K562 (cell line): ENCODE data around the gene HES6. TPM values are rescaled to one million over a fixed set of nuclear protein-coding genes. Genes with fewer than 3 reads are reported as not detected.

ENCODE experiments used
- ATAC-seq: fragments of 200-7000 bp; cut with Tn5 transposase; 3 replicates; pipeline ENCODE4 v1.9.1; 2020; ENCODE audit warnings: moderate library complexity
- BruUV-seq: library from RNA; stranded (reverse); fragments of 400-500 nt; replicated peaks from 2 replicates; lab custom pipeline; 2021; lab: Mats Ljungman, UMichigan
- CTCF ChIA-PET: fragments of 300-600 bp; formaldehyde crosslinking; extraction: SDS; loops from one replicate; lab custom pipeline; 2021; ENCODE audit warnings: low intra/inter-chr PET ratio; lab: Yijun Ruan, JAX
- POLR2A ChIA-PET: fragments of 300-600, 350-650 bp; sonication (Branson Sonifier 250); formaldehyde crosslinking; extraction: SDS; loops from one replicate; lab custom pipeline; 2021; ENCODE audit warnings: antibody characterized with exemption, inconsistent platforms; lab: Yijun Ruan, JAX
- DNase-seq, 4 experiments: peaks; one replicate each; pipeline versions ENCODE4 v3.0.0 to v3.0.0-alpha.2; 2011 to 2018; ENCODE audit warnings: low spot score in 3 of 4, mixed read lengths in 3 of 4; ENCODE audit errors: extremely low read depth in 1 of 4
- FAIRE-seq: peaks from 2 replicates; lab custom pipeline; 2011; peaks lifted over from hg19 to GRCh38; lab: Jason Lieb, UNC
- H2AFZ ChIP-seq: 2 replicates; pipeline ENCODE4 v1.6.0; 2011; ENCODE audit warnings: low read depth, low read length, control low read depth, inconsistent platforms
- H3K27ac ChIP-seq: fragments of 200-600 bp; 3 replicates; pipeline ENCODE4 v1.8.0; 2011; ENCODE audit warnings: low read depth, mild to moderate bottlenecking, control low read depth, inconsistent platforms, low read length, moderate library complexity, mixed read lengths; ENCODE audit errors: extremely low read depth
- H3K27me3 ChIP-seq, 2 experiments: fragments of 300-600 bp in 1 of 2; 2 replicates in 1 of 2; 3 replicates in 1 of 2; pipeline versions ENCODE4 v1.6.0 to v1.8.0; 2011; ENCODE audit warnings: inconsistent platforms in 2 of 2, low read length in 2 of 2, mild to moderate bottlenecking in 1 of 2, mixed read lengths in 1 of 2, moderate library complexity in 1 of 2; ENCODE audit not compliant: control insufficient read depth in 2 of 2, insufficient read depth in 2 of 2
- H3K36me3 ChIP-seq: fragments of 300-600 bp; 3 replicates; pipeline ENCODE4 v1.8.0; 2011; ENCODE audit warnings: mild to moderate bottlenecking, low read length, inconsistent platforms; ENCODE audit not compliant: control insufficient read depth, insufficient read depth
- H3K4me1 ChIP-seq, 2 experiments: fragments of 200-600 bp in 1 of 2; replicated peaks in 1 of 2; 2 replicates in 1 of 2; 3 replicates in 1 of 2; pipeline versions ENCODE4 v1.5.1 to v1.8.0; 2011; ENCODE audit warnings: inconsistent platforms in 2 of 2, low read length in 2 of 2, mild to moderate bottlenecking in 1 of 2, mixed read lengths in 1 of 2, moderate library complexity in 1 of 2; ENCODE audit not compliant: control insufficient read depth in 2 of 2, insufficient read depth in 2 of 2
- H3K4me2 ChIP-seq: 2 replicates; pipeline ENCODE4 v1.6.1; 2011; ENCODE audit warnings: low read length, control low read depth, inconsistent platforms, mixed read lengths; ENCODE audit not compliant: insufficient read depth
- H3K4me3 ChIP-seq: fragments of 200-600 bp; sonication (generic), shearing (Covaris generic); 2 replicates; pipeline ENCODE4 v1.5.1; 2016; ENCODE audit warnings: control low read depth, inconsistent platforms
- H3K79me2 ChIP-seq: fragments of 200-600 bp; 3 replicates; pipeline ENCODE4 v1.8.0; 2011; ENCODE audit warnings: low read length, inconsistent platforms; ENCODE audit not compliant: control insufficient read depth, insufficient read depth
- H3K9ac ChIP-seq, 2 experiments: 2 replicates each; pipeline versions ENCODE4 v1.6.0 to v1.6.1; 2011; ENCODE audit warnings: low read depth in 2 of 2, low read length in 2 of 2, control low read depth in 1 of 2, inconsistent platforms in 1 of 2, mild to moderate bottlenecking in 1 of 2, mixed read lengths in 1 of 2; ENCODE audit not compliant: insufficient read depth in 1 of 2
- H3K9me1 ChIP-seq: one replicate; pipeline ENCODE4 v1.6.0; 2011; ENCODE audit warnings: inconsistent platforms, mild to moderate bottlenecking, low read length, moderate library complexity; ENCODE audit not compliant: control insufficient read depth, insufficient read depth
- H3K9me3 ChIP-seq: replicated peaks from 2 replicates; pipeline ENCODE4 v1.5.1; 2011; ENCODE audit warnings: low read depth, low read length, inconsistent platforms; ENCODE audit not compliant: control insufficient read depth, insufficient read depth
- H4K20me1 ChIP-seq: replicated peaks from 2 replicates; pipeline ENCODE4 v1.6.1; 2011; ENCODE audit warnings: low read length, inconsistent platforms, mixed read lengths; ENCODE audit not compliant: control insufficient read depth, insufficient read depth
- RBBP5 ChIP-seq: fragments of 200-600 bp; sonication (generic); IDR thresholded peaks from 2 replicates; pipeline ENCODE4 v1.6.1; 2012; ENCODE audit warnings: borderline replicate concordance, mild to moderate bottlenecking, low read length, control low read depth, inconsistent platforms; ENCODE audit not compliant: insufficient read depth, poor library complexity, severe bottlenecking
- WGBS: fragments of 100-300 bp; shearing (Covaris generic); methylation state at CpG from one replicate; pipeline ENCODE4 v1.1.6; 2016; ENCODE audit warnings: low coverage, mixed read lengths; ENCODE audit not compliant: insufficient coverage; ENCODE audit errors: missing lambda C conversion rate; 5-methylcytosine and 5-hydroxymethylcytosine counted together
- in situ Hi-C: fragments of 300-500 bp; cut with MboI; formaldehyde crosslinking; loops from 4 replicates; pipeline ENCODE4 v1.15.0; 2018; ENCODE audit warnings: inconsistent platforms, mixed read lengths
- intact Hi-C: fragments of 100-400 bp; cut with micrococcal nuclease; formaldehyde crosslinking; loops from 2 replicates; pipeline ENCODE4 v1.14.2; 2022
- polyA plus RNA-seq, 8 experiments: library from polyadenylated mRNA; depleted of rRNA in 4 of 8; stranded (reverse) in 5 of 8; unstranded in 3 of 8; fragments of >200 nt; fragmentation: Nextera tagmentation in 2 of 8; fragmentation: Illumina TruSeq in 1 of 8; extraction: Ambion mirVana in 2 of 8; extraction: Trizol in 1 of 8; gene quantifications; 2 replicates each; pipeline versions ENCODE4 v1.2.1 to v1.2.3, GENCODE V29; 2011 to 2014; ENCODE audit warnings: inconsistent platforms in 1 of 8, missing spikeins in 1 of 8
- total RNA-seq, 7 experiments: library from RNA; depleted of rRNA in 6 of 7; stranded (reverse); fragments of >200 nt in 6 of 7; fragmentation: Illumina TruSeq in 2 of 7; extraction: Trizol in 2 of 7; gene quantifications; 2 replicates each; pipeline versions ENCODE4 v1.2.1 to v1.2.3, GENCODE V29; 2011 to 2021; ENCODE audit warnings: low replicate concordance in 1 of 7
- TF ChIP-seq, protein P1 (sequence below): sonication (generic); IDR thresholded peaks from 2 replicates; pipeline ENCODE4 v1.6.1; 2016

Gene HES6
- total and polyA plus RNA-seq, 9 of the 15 experiments (the other 6 are each of a cell fraction or from before 2014, with no cell fraction given): 6.2 to 133 (median 29.2) TPM

- peaks cover 23% of the 10 kb centered on the region for H3K79me2 ChIP-seq
- TF ChIP-seq, protein P1, sequence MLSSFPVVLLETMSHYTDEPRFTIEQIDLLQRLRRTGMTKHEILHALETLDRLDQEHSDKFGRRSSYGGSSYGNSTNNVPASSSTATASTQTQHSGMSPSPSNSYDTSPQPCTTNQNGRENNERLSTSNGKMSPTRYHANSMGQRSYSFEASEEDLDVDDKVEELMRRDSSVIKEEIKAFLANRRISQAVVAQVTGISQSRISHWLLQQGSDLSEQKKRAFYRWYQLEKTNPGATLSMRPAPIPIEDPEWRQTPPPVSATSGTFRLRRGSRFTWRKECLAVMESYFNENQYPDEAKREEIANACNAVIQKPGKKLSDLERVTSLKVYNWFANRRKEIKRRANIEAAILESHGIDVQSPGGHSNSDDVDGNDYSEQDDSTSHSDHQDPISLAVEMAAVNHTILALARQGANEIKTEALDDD: no peak
- TF ChIP-seq RBBP5: peak; percentile 12
- in situ Hi-C loops: no loop called here
- TSS peak; percentile 76 for BruUV-seq
- peak overlapping the region; percentile 74 for H3K4me3 ChIP-seq
- H3K27ac ChIP-seq: peak overlapping the region; percentile 64; the same call in 1 of the 3 replicates
- DNase-seq (no peak), ATAC-seq (no peak), FAIRE-seq (no peak)
- peaks cover 26 to 57% of the 10 kb centered on the region in 2 experiments for H3K4me1 ChIP-seq
- H3K4me2 ChIP-seq: peak overlapping the region; percentile 76
- intact Hi-C loops: loop anchor here (5.0 kb wide), 1 partner anchor 71 kb away; no protein-coding TSS in a partner anchor
- ChIA-PET POLR2A (interaction anchor here (0.6 to 1.1 kb wide), 3 partner anchors 15 to 1150 kb away, joined by 3 read pairs; no protein-coding TSS in a partner anchor), CTCF (no interaction called here)
- H4K20me1 ChIP-seq: no peaks in the 10 kb centered on the region
- H2AFZ ChIP-seq: no peak overlapping the region
- H3K9me3 ChIP-seq: no peaks in the 10 kb centered on the region
- no peaks in the 10 kb centered on the region for H3K27me3 ChIP-seq
- no peaks in the 10 kb centered on the region for H3K9me1 ChIP-seq
- peak overlapping the region; percentile 66 to 97 for H3K9ac ChIP-seq
- 48% methylated on average over 2 of the region's 5 CpGs for WGBS
- peaks cover 5% of the 10 kb centered on the region; the same call in 2 of the 3 replicates for H3K36me3 ChIP-seq
Measured at GRCh38 chr2:238238311-238238765, 1.5 kb downstream of the HES6 start.
